Body of pancreas (tissue), 4 donors: ENCODE measurements around the gene ALG12. TPM values are rescaled to one million over a fixed set of nuclear protein-coding genes. Genes with fewer than 3 reads are reported as not detected.

Source experiments
- ATAC-seq: fragments of 150-250 bp; one replicate; pipeline ENCODE4 v1.9.1; 2016
- DNase-seq, 4 donors: peaks; one replicate each; pipeline ENCODE4 v3.0.0-alpha.2; 2019
- H3K27ac ChIP-seq, 4 donors: fragments of 200-600 bp; sonication (generic); 1 replicate in 3 of 4; 2 replicates in 1 of 4; pipeline versions ENCODE4 v1.5.1 to v1.6.1; 2016 to 2019; ENCODE audit warnings: mild to moderate bottlenecking in 1 of 4, mixed read lengths in 1 of 4, moderate library complexity in 1 of 4
- H3K27me3 ChIP-seq, 2 donors: fragments of 200-600 bp; sonication (generic); one replicate each; pipeline ENCODE4 v1.6.0; 2016; ENCODE audit warnings: mild to moderate bottlenecking in 1 of 2
- H3K36me3 ChIP-seq, 2 donors: fragments of 200-600 bp; sonication (generic); replicated peaks in 1 of 2; 2 replicates each; pipeline ENCODE4 v1.5.1; 2016; ENCODE audit warnings: low read depth in 2 of 2; ENCODE audit not compliant: insufficient read depth in 1 of 2
- H3K4me1 ChIP-seq: fragments of 200-600 bp; sonication (generic); one replicate; pipeline ENCODE4 v1.6.0; 2016
- H3K4me3 ChIP-seq, 2 donors: fragments of 200-600 bp; sonication (generic); 1 replicate in 1 of 2; 2 replicates in 1 of 2; pipeline ENCODE4 v1.5.1; 2016 to 2019
- H3K9me3 ChIP-seq, 3 donors: fragments of 200-600 bp; sonication (generic); 1 replicate in 2 of 3; 2 replicates in 1 of 3; pipeline ENCODE4 v1.5.1; 2016
- POLR2A ChIP-seq, 3 donors: fragments of 450-650 bp; IDR thresholded peaks; one replicate each; pipeline ENCODE4 v1.6.1; 2016; ENCODE audit warnings: antibody characterized with exemption in 3 of 3, mild to moderate bottlenecking in 2 of 3
- WGBS, 2 donors: methylation state at CpG; one replicate each; pipeline ENCODE4 v1.1.5; 2017; 5-methylcytosine and 5-hydroxymethylcytosine counted together
- intact Hi-C: fragments of 100-400 bp; cut with DNase I; formaldehyde crosslinking; loops from one replicate; pipeline ENCODE4 v1.15.1; 2023
- total RNA-seq, 2 donors: library from RNA; depleted of rRNA; stranded (reverse); fragments of >200 nt; gene quantifications; one replicate each; pipeline ENCODE4 v1.1.0, GENCODE V29; 2016
- TF ChIP-seq, protein P1 (sequence below), 7 experiments: fragments of 450-650 bp in 4 of 7; fragments of 200-600 bp in 3 of 7; sonication (generic) in 3 of 7; IDR thresholded peaks; one replicate each; pipeline ENCODE4 v1.5.1; 2016 to 2019; ENCODE audit warnings: antibody characterized with exemption in 7 of 7

Gene ALG12
- total RNA-seq, 2 donors from 2014 or later = 16.2 to 17.9 TPM

DNA sequence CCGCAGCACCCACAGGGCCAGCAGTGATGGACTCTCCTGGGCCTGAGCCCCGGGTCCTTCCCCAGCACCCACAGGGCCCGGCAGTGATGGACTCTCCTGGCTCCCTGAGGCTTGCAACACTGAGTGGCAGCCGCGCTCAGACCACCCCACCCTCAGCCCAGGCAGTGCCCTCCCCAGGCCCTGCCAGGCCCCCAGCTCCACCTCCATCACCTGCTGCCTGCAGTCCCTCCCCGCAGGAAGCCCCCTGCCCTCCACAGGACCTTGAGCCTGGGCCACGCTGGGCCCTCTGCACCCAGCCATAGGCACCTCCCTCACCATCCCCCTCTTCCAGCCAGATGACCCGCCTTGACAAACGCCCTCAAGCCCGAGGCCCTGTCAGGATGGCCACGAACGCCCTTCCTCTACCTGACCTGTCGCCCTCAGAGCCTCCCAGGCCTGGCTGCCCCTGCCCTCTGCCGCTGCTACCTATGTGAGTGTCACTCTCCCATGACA is 11.4 kb downstream of the ALG12 start:
- TF ChIP-seq, protein P1, sequence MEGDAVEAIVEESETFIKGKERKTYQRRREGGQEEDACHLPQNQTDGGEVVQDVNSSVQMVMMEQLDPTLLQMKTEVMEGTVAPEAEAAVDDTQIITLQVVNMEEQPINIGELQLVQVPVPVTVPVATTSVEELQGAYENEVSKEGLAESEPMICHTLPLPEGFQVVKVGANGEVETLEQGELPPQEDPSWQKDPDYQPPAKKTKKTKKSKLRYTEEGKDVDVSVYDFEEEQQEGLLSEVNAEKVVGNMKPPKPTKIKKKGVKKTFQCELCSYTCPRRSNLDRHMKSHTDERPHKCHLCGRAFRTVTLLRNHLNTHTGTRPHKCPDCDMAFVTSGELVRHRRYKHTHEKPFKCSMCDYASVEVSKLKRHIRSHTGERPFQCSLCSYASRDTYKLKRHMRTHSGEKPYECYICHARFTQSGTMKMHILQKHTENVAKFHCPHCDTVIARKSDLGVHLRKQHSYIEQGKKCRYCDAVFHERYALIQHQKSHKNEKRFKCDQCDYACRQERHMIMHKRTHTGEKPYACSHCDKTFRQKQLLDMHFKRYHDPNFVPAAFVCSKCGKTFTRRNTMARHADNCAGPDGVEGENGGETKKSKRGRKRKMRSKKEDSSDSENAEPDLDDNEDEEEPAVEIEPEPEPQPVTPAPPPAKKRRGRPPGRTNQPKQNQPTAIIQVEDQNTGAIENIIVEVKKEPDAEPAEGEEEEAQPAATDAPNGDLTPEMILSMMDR (IDR thresholded peaks at IDR 0.05) = no peak
- no peak for TF ChIP-seq POLR2A (IDR thresholded peaks at IDR 0.05)
- DNase-seq (no peak), ATAC-seq (no peak)
- Histone ChIP-seq H3K27me3 (no peaks in the 10 kb centered on the region), H3K36me3 (peaks cover 8 to 10% of the 10 kb centered on the region in 2 donors), H3K4me1 (no peaks in the 10 kb centered on the region), H3K9me3 (no peaks in the 10 kb centered on the region), H3K4me3 (no peak overlapping the region), H3K27ac (no peak overlapping the region)
- intact Hi-C loops = no loop called here
- WGBS, 2 donors = 87 to 88% methylated on average over 7 to 14 of the region's 14 CpGs

DNA sequence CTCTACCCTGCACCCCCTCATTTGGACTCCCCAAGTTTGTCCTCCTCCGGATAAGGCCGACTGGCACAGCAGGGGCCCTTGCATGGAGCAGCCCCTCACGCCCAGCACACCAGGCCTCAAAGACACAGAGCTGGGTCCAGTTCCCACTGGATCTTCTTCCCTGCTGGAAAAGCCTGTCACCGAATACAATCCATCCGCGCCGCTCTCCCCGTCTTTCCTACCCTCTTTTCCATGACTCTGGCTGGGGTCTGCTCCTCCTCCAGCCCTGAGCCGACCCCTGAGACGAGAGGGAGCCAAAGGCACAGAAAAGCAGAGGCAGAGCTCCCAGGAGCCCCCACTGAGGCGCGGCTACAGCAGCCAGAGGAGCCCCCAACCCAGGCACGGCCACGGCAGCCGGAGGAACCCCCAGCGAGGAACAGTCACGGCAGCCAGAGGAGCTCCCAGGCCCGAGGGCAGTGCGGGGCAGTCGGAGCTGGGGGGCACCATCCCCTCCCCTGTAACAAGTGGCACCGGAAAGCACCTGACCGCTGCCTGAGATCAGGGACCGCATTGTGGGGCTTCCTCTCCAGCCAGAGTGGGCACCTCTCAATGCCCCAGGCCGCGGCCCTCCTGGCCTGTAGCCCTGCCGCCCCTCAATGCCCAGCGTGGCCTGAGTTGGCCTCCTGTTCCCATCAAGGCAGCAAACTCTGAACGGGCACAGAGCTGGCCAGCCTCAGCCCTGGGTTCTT is 12.0 kb downstream of the ALG12 start:
- peaks cover 8 to 10% of the 10 kb centered on the region in 2 donors for H3K36me3 ChIP-seq
- intact Hi-C loops = no loop called here
- no peak for ATAC-seq
- TF ChIP-seq, protein P1 (IDR thresholded peaks at IDR 0.05) = no peak
- no peak for TF ChIP-seq POLR2A (IDR thresholded peaks at IDR 0.05)
- H3K27me3 ChIP-seq = no peaks in the 10 kb centered on the region
- no peaks in the 10 kb centered on the region for H3K4me1 ChIP-seq
- no peak overlapping the region for H3K4me3 ChIP-seq
- no peak for DNase-seq
- no peaks in the 10 kb centered on the region for H3K9me3 ChIP-seq
- no peak overlapping the region for H3K27ac ChIP-seq
- 94 to 97% methylated on average over 14 to 28 of the region's 28 CpGs for WGBS, 2 donors

DNA sequence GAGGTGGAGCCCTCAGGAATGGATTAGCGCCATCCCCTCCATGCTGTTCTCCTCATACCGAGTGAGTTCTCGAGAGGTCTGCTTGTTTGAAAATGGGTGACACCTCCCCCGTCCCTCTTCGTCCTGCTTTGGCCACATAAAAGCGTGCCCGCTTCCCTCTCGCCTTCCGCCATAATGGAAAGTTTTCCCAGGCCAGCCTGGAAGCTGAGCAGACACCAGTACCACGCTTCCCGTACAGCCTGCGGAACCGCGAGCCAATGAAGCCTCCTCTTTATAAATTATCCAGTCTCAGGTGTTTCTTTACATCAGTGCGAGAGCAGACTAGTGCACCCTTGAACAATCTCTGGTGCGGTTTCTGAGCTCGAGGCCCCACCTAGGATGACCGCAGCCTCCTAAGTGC is 12.8 kb downstream of the ALG12 start:
- H3K4me3 ChIP-seq = no peak overlapping the region
- H3K4me1 ChIP-seq = no peaks in the 10 kb centered on the region
- H3K27ac ChIP-seq = no peak overlapping the region
- DNase-seq (no peak), ATAC-seq (no peak)
- intact Hi-C loops = no loop called here
- H3K36me3 ChIP-seq = peaks cover 8 to 10% of the 10 kb centered on the region in 2 donors
- no peaks in the 10 kb centered on the region for H3K9me3 ChIP-seq
- TF ChIP-seq POLR2A (IDR thresholded peaks at IDR 0.05) = no peak
- TF ChIP-seq, protein P1 (IDR thresholded peaks at IDR 0.05) = no peak
- WGBS, 2 donors = 96% methylated on average over 16 to 18 of the region's 18 CpGs
- no peaks in the 10 kb centered on the region for H3K27me3 ChIP-seq

DNA sequence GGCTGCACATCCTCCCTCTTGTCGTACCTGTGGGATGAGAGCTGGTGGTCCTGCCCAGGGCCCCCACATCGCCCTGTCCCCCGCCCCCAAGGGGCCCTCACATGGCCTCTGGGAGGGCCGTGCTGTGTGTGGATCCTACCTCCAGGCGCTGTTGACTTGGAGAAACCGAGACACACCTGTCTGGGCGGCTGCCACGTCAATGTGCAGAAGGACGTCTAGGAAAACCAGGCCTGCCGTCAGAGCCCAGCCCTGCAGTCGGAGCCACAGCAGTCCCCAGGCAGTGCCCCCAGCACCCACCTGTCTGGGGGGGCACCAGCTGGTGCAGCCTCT is 14.2 kb downstream of the ALG12 start:
- WGBS, 2 donors = 89 to 99% methylated on average over 10 to 11 of the region's 11 CpGs
- no peak for DNase-seq
- intact Hi-C loops = no loop called here
- ATAC-seq = no peak
- Histone ChIP-seq H3K36me3 (peaks cover 8 to 10% of the 10 kb centered on the region in 2 donors), H3K27ac (no peak overlapping the region), H3K27me3 (no peaks in the 10 kb centered on the region), H3K4me3 (no peak overlapping the region), H3K9me3 (no peaks in the 10 kb centered on the region), H3K4me1 (no peaks in the 10 kb centered on the region)
- TF ChIP-seq POLR2A (IDR thresholded peaks at IDR 0.05) = no peak
- TF ChIP-seq, protein P1 (IDR thresholded peaks at IDR 0.05) = no peak
